T-helper 9 cell (primary cell): ENCODE measurements around the gene ALPP.

Experiments used
- DNase-seq: peaks from one replicate; pipeline ENCODE4 v3.0.0-alpha.2; 2020

The ALPP gene

DNA sequence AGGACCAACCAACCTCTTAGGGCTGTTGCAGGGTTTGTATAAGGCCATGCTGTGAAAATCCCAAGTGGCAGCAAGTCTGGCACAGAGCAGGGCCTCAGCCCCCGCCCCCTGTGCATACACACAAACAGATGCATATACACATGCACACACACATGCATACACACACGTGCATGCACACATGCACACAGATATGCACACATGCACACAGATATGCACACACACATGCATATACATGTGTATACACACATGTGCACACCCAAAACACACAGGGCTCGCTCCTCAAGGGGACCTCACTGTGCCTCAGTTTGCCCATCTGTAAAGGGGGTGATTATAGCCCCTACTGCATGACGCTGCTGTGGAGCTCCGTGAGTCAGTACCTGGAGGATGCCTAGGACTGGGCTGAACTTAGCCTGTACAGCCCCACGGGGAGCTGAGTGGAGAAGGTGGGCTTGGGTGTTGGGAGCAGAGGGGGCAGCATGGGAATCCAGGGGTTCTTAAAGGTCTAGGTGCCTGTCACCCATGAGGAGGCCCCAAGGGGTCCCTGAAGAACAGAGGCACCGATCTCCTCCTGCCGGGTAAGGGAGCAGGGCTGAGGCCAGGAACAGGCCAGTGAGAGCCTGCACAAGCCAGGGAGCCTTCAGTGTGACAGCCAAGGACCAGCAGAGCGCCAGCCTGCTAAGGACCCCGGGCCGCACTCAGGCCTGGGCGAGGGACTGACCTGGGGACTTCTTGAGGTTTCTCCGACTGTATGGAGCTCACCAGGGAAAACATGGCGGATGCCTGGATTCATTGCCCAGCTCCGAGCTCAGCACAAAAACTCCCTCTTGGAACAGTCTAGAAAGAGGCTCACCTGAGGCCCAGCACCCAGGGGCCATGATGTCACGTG, 53.4 kb downstream of the ALPP start:
- no peak for DNase-seq
